ENCODE data around the gene VSIG10.

VSIG10 gene

GRCh38 chr12:118063576-118064391 lies 40.0 kb downstream of the VSIG10 start:
- Histone ChIP-seq H3K4me3 (IDR thresholded peaks at IDR 0.05; ENCODE audit: insufficient read depth, low read depth, low read length) (no peak overlapping the region), H3K79me2 (ENCODE audit: insufficient read depth, low read depth) (no peaks in the 10 kb centered on the region), H3K27ac (no peak overlapping the region), H3K36me3 (ENCODE audit: insufficient read depth) (no peaks in the 10 kb centered on the region), H3K4me1 (ENCODE audit: low read depth, poor library complexity, severe bottlenecking) (peaks cover 3% of the 10 kb centered on the region), H2AFZ (ENCODE audit: low read depth) (no peak overlapping the region), H3K27me3 (ENCODE audit: insufficient read depth, low read depth) (no peaks in the 10 kb centered on the region), H3K4me2 (no peak overlapping the region), H3K9ac (no peak overlapping the region), H4K20me1 (ENCODE audit: insufficient read depth) (no peaks in the 10 kb centered on the region)
- TF ChIP-seq CTCF (conservative IDR thresholded peaks at IDR 0.05; ENCODE audit: low read depth, low read length), result no peak

DNA sequence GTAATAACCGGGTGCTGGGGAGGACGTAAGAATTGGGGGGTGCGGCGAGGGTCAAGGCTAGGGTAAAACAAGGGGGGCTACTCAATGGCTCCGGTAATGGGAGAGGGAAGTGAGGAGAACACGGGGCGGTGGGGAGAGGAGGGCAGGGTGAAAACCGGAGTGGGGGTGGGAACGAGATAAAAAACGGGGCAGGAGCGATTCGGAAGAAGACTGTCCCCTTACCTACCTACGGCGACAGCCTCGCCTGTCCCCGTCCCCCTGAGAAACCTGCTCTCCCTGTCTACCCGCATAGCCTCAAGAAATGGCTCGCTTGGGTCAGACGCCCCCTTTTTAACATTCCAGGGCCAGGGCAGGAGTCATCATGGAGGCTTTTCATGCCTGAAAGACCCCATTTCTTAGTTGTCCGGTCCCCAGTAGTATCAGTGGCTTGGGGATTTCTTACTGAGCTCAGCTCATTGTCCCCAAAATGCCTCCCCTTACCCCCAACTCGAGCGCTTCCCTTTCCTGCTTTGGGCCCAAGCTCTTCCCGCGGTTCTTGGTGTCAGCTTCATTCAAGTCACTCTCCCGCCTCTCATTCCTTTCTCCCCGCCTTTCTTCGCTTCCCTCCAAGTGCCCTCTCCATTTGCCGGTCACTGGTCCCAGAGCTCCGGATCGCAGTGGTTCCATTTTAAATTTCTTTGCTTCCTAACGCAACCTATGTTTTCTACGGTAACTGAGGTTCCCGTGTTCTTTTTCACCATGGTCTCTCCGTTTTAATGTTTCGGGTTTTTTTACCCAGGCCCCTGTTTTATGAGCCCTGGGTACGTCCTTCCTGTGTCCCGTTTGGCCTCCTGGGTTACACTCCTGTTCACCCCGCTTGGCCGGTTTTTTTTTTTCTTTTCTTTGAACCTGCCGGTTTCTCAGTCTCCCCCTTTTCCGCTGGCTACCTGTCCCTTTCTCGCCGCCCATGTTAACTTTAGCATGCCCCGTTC lies 41.7 kb downstream of the VSIG10 start:
- Histone ChIP-seq H3K27me3 (ENCODE audit: insufficient read depth, low read depth) (no peaks in the 10 kb centered on the region), H3K4me2 (peak overlapping the region; percentile 57), H3K79me2 (ENCODE audit: insufficient read depth, low read depth) (no peaks in the 10 kb centered on the region), H3K9ac (peak overlapping the region; percentile 53; the same call in 1 of the 2 replicates), H3K27ac (no peak overlapping the region), H3K4me3 (IDR thresholded peaks at IDR 0.05; ENCODE audit: insufficient read depth, low read depth, low read length) (no peak overlapping the region), H3K4me1 (ENCODE audit: low read depth, poor library complexity, severe bottlenecking) (peaks cover 3% of the 10 kb centered on the region), H2AFZ (ENCODE audit: low read depth) (peak overlapping the region; percentile 73), H4K20me1 (ENCODE audit: insufficient read depth) (no peaks in the 10 kb centered on the region), H3K36me3 (ENCODE audit: insufficient read depth) (no peaks in the 10 kb centered on the region)
- TF ChIP-seq CTCF (conservative IDR thresholded peaks at IDR 0.05; ENCODE audit: low read depth, low read length), result no peak

DNA sequence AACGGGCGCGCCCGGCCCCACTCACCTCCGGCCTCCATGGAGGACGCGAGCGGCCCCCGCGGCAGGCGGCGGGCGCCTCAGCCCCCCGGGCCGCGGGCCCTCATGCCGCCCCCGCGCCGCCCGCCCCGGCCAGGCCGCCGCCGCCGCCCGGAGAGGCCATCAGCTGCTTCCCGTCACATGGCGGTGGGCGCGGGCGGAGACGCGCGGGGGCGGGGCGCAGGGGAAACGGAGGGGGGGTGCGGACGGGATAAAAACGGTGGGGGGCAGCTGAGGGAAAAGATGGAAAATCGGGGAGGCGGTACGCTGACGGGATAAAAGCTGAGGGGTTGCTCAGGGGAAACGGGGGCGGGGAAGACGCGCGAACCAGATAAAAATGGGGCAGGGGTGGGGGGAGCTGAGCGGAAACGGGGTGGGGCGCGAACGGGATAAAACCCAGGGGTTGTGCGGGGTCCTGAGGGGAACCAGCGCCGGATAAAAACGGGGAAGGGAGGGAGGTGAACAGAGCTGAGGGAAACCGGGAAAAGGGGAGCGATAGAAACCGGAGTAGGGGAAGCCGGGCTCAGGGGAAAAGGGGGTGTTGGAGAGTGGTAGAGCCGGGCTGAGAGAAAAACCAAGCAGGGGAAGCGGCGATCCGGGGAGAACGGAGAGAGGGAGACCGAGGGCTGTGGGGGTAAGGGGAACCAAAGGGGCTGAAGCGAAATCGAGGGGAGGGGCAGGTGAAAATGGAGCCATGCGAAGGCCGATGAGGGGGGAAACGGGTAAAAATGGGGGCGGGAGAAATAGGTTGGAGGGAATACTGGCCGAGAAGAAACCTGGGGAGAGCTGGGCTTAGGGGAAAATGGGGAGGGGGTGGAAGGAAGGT lies 42.6 kb downstream of the VSIG10 start, which contains the start of gene WSB2:
TSS of gene WSB2 (minus strand) at position 169 of the 862 bp plus-strand sequence. CDS start at position 38, 131 bp downstream.
- peak within 1 kb of the TSS; percentile 57; the same call in 1 of the 2 replicates for H3K9ac ChIP-seq
- no peak for TF ChIP-seq CTCF (conservative IDR thresholded peaks at IDR 0.05; ENCODE audit: low read depth, low read length)
- no peaks in the 10 kb centered on the region for H3K36me3 ChIP-seq (ENCODE audit: insufficient read depth)
- no peaks in the 10 kb centered on the region for H3K79me2 ChIP-seq (ENCODE audit: insufficient read depth, low read depth)
- peaks cover 3% of the 10 kb centered on the region for H3K4me1 ChIP-seq (ENCODE audit: low read depth, poor library complexity, severe bottlenecking)
- H3K4me2 ChIP-seq, result peak within 1 kb of the TSS; percentile 60
- H4K20me1 ChIP-seq (ENCODE audit: insufficient read depth), result no peaks in the 10 kb centered on the region
- no peak within 1 kb of the TSS for H3K4me3 ChIP-seq (IDR thresholded peaks at IDR 0.05; ENCODE audit: insufficient read depth, low read depth, low read length)
- no peaks in the 10 kb centered on the region for H3K27me3 ChIP-seq (ENCODE audit: insufficient read depth, low read depth)
- H2AFZ ChIP-seq (ENCODE audit: low read depth), result peak within 1 kb of the TSS; percentile 73
- H3K27ac ChIP-seq, result no peak within 1 kb of the TSS

Measured in KMS-11 (cell line).